ENCODE results near the gene ARFRP1.

ARFRP1 gene

DNA sequence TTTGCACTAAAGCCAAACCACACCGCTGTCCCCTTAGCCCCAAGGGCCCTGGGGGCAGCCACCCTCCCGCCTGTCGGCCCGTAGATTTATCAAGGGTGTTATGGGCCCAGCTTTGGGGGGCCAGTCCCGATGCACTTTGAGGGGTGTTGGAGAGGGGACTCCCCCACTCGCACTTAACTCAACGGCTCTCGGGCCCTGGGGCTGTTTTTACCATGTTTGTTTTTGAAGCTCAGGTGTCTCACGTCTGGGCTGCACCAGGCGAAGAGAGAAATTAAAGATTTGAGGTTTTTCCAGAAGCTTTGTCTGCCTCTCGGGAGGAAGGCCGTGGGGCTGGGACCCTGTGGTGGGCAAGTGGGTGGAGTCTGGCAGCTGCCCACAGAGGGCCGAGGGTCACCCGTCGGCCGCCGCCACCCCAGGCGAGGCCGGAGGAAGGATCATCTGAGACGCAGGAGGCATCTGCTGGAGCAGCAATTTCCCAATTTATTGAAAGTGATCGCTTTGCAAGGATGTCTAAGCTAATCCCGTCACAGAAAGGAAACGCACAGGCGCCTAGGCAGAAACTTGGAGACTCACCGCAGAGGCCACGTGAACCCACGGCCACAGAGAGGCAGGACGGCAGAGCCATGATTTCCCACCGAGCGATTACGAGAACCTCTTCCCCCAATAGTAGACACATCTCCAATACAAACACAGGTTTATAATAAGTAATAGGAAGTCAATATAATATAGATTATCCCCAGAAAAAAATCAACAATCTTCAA lies 35.6 kb upstream of the ARFRP1 start:
- no peak for DNase-seq (ENCODE audit: low read depth, low spot score)

DNA sequence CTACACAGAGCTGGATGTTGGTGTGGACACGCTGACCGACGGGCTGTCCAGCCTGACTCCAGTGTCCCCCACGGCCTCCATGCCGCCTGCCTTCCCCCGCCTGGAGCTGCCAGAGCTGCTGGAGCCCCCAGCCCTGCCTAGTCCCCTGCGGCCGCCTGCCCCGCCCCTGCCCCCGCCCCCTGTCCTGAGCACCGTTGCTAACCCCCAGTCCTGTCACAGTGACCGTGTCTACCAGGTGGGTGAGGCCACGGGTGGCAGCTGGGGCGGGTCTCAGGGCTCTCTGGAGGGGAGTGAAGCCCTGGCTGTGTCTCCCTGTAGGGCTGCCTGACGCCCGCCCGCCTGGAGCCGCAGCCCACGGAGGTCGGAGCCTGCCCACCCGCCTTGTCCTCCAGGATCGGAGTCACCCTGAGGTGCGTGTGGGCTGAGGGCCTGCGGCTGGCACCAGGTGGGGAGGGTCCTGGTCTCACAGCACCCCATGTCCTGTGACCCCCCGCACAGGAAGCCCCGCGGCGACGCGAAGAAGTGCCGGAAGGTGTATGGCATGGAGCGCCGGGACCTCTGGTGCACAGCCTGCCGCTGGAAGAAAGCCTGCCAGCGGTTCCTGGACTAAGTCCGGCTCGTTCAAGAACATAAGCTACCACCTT lies 34.7 kb upstream of the ARFRP1 start:
- DNase-seq (ENCODE audit: low read depth, low spot score) = no peak

DNA sequence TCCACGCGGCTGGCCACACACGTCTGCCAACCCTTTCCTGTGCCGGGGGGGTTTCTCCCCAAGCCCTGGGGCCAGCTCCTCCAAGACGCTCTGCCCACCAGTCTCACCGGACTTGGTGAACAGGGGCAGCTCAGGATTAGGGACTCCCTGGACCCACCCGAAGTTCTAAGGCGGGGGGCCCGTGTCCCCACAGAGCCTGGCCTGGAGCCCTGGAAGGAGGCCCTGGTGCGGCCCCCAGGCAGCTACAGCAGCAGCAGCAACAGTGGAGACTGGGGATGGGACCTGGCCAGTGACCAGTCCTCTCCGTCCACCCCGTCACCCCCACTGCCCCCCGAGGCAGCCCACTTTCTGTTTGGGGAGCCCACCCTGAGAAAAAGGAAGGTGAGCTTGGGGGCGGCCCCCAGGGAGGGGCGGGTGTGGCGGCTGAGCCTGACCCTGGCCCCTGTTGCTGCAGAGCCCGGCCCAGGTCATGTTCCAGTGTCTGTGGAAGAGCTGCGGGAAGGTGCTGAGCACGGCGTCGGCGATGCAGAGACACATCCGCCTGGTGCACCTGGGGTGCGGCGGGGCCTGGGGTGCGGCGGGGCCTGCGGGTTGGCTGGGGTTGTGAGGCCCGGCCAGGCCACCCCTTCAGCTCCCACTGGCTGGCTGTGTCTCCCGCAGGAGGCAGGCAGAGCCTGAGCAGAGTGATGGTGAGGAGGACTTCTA lies 34.1 kb upstream of the ARFRP1 start:
- DNase-seq (ENCODE audit: low read depth, low spot score) = no peak

DNA sequence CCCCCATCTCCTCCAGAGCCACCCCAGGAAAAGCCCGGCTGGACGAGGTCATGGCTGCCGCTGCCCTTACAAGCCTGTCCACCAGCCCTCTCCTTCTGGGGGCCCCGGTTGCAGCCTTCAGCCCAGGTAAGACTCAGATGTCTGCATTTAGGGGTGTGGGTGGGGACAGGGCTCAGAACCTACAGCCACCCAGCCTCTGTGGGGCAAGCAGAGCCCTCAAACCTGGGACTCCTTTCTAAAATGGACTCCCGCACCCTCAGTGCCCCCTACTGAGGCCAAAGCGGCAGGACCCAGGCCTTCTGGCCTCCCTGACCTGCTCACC lies 33.5 kb upstream of the ARFRP1 start:
- DNase-seq (ENCODE audit: low read depth, low spot score) = no peak

DNA sequence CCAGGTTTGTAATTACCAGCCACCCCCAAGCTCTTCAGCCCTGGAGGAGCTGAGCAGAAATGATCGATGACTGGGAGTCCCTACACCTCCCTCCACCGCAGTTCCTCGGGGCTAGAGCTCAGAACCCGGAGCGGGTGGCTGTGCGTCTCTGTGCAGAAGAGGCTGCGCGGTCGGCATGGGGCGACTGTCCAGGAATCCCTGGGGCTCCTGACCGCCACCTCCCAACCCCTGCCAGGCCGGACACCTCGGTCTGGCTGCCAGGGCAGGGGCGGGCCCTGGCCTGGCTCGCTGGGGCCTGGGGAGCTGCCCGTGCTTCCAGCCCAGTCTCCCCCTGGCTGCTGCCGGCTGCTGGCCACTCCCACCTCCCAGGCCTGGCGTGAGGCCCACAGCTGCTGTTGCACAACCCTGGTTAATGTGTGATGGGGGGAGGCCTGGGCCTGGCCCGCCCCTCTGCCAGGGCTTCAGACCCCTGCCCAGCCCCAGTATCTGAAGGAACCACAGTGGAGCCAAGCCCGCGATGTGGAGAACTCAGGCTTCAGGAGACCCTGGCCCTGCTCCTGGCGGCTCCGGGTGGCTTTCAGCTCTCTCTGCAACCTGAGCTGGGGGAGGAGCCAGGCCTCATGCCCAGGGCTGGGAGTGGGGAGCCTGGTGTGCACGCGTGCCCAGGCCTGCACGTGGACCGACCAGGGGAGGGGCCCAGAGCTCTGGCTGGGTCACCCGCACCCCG lies 33.0 kb upstream of the ARFRP1 start:
- DNase-seq (ENCODE audit: low read depth, low spot score) = peak; percentile 65

DNA sequence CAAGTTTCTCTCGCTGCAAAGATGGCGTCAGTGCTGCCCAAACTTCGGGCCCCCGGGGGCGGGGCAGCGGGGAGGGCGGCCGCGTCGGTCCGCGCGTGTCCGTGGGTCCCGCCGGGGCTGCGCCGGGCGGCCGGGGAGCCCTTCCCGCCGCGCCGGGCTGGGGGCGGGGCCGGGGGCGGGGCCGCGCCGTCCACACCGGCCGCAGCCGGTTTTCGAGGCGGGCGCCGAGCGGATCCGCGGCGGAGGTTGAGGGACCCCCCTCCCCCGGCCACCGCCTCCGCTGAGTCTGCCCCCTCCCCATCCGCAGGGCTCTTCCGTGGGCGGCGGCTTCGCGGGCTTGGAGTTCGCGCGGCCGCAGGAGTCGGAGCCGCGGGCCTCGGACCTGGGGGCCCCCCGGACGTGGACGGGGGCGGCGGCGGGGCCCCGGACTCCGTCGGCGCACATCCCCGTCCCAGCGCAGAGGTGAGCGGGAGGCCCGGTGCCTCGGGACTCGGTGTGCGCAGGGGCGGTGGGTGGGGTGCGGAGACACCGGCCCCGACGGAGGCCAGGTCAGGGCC lies 32.4 kb upstream of the ARFRP1 start:
- no peak for DNase-seq (ENCODE audit: low read depth, low spot score)

DNA sequence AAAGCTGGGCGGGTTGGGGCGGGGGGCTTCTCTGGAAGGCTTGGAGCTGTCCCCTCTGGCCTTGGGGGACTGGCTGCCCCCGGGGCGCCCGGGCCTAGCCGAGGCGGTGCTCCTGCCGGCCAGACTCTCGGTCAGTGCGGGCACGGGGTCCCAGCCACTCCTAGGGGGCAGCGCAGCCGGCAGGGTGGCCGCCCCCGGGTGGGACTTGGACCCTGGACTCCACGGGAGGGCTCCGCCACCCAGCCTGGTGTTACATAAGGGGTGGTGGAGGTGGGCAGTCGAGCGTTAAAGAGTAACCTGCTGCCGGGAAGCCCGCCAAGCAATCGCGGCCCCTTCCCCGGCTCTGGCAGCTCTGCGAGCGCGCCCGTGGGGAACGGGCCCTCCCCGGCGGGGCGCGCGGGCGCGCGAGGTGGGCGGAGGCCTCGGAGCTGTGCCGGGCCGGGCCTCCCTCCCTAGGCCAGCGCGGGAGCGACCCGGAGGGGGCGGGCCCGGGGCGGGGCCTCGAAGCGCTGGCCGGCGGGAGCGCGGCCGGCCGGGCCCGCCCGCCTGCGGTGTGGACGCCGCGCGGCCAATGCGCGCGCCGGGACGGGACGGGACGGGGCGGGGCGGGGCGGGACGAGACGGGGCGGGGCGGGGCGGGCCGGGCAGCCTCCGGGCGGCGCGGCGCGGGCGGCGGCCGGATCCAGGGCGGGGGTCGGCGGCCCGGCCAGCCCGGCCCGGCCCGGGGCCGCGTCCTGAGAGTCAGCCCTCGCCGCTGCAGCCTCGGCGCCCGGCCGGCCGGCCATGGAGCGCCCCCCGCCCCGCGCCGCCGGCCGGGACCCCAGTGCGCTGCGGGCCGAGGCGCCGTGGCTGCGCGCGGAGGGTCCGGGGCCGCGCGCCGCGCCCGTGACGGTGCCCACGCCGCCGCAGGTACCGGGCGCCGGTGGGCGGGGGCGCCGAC lies 31.6 kb upstream of the ARFRP1 start, which contains the start of gene SLC2A4RG:
Gene SLC2A4RG, plus strand, starts transcription at position 647 of the 940 bp plus-strand sequence. Its CDS starts 137 bp downstream, at position 784.
- DNase-seq (ENCODE audit: low read depth, low spot score) = no peak

DNA sequence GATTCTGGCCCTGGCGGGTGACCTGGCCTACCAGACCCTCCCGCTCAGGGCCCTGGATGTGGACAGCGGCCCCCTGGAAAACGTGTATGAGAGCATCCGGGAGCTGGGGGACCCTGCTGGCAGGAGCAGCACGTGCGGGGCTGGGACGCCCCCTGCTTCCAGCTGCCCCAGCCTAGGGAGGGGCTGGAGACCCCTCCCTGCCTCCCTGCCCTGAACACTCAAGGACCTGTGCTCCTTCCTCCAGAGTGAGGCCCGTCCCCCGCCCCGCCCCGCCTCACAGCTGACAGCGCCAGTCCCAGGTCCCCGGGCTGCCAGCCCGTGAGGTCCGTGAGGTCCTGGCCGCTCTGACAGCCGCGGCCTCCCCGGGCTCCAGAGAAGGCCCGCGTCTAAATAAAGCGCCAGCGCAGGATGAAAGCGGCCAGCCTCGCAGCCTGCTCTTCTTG lies 30.9 kb upstream of the ARFRP1 start:
- no peak for DNase-seq (ENCODE audit: low read depth, low spot score)

DNA sequence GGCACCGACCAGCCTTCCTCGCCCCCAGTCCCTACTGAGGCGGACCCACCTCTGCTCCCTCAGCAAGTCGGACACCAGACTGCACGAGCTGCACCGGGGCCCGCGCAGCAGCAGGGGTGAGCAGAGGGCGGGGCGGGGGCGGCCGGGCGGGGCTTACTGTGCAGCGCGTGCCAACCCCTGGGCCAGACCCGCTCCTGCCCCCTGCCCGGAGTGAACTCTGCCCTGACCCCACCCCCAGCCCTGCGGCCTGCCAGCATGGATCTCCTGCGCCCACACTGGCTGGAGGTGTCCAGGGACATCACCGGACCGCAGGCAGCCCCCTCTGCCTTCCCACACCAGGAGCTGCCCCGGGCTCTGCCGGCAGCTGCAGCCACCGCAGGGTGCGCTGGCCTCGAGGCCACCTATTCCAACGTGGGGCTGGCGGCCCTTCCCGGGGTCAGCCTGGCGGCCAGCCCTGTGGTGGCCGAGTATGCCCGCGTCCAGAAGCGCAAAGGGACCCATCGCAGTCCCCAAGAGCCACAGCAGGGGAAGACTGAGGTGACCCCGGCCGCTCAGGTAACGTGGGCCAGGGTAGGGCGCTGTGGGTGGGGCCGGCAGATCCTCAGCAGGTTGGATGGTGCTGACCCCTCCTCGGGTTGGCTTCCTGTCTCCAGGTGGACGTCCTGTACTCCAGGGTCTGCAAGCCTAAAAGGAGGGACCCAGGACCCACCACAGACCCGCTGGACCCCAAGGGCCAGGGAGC lies 30.3 kb upstream of the ARFRP1 start:
- DNase-seq (ENCODE audit: low read depth, low spot score) = no peak

DNA sequence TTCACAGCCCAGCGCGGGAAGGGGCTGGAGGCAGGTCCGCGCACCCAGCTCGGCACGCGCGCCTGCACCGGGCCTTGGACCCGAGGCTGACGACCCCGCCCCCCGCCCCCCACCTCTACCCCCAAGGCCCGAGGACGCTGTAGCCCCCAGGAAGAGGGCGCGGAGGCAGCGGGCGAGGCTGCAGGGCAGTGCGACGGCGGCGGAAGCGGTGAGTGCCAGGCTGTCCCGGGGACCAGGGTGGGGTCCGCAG lies 29.8 kb upstream of the ARFRP1 start:
- DNase-seq (ENCODE audit: low read depth, low spot score) = no peak

DNA sequence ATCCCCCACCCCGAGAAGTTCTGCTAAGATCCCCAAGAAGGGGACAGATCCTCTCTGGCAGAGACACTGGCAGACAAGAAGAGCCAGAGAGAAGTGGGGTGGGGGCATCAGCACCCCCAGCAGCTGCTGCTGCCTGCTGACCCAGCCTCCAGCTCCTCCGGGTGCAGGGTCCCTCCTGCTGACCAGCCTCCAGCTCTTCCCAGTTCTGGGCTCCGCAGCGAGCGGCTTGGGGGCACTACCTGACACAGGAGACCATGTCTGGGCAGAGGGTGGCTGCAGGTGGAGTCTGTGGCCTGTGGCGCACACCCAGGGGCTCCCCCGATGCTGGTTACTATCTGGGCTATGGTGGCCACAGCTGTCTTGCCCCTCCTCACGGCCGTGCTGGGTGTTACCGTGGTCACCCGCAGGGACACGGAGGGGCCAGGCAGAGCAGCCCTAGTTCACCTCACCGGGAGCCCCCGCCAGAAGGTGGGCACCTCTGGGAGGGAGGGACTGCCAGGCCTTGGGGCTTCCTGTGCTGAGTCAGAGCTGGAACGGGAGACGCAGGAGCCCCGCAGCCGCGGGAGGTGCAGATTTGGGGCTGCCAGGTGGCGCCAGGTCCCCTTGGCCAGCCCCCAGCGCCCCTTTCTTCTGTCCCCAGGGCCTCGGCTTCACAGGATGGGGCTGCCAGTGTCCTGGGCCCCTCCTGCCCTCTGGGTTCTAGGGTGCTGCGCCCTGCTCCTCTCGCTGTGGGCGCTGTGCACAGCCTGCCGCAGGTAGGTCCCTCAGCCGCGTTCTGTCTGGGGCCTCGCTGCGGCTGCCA lies 29.3 kb upstream of the ARFRP1 start:
- DNase-seq (ENCODE audit: low read depth, low spot score) = no peak

DNA sequence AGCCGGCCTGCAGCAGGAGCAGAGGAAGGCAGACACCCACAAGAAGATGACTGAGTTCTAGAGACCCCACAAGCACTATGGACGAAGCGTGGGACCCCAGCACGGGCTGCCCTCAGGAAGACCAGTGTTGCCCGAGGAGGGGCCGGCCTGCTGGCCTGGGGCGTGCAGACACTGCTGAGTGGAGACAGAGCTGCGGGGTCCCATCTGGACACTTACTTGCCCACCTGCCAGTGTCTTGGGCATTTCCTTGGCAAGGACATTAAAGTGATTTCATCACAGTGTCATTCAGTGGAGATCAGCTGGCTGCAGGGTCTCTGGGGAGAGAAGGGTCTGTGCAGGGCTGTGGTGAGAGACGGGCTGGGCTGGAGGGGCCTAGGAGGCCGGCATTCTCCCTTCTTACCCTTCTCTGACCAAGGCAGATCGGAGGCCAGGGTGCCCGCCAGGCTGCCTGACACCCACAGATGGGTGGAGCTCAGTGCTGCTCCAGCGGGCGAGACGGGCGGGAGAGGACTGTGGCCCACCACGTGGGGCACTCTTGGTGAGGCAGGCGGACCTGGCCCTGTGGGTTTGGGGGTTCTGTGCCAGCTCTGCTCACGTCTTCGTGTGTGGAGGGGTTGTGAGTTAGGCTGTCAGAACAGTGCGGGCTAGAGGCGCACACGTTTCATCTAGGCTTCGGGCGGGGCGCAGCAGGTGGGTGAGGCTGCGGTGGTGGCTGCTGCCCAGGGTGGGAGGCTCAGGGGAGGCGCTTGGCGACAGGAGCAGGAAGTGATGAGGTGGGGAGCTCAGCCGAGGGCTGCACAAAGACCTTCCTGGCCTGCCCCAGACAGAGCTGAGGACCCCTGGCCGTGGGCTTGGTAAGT lies 28.3 kb upstream of the ARFRP1 start, which contains the start of gene LIME1:
Gene LIME1, plus strand, starts transcription at position 806 of the 860 bp plus-strand sequence. CDS start 886 bp downstream, outside the sequence.
- no peak for DNase-seq (ENCODE audit: low read depth, low spot score)

DNA sequence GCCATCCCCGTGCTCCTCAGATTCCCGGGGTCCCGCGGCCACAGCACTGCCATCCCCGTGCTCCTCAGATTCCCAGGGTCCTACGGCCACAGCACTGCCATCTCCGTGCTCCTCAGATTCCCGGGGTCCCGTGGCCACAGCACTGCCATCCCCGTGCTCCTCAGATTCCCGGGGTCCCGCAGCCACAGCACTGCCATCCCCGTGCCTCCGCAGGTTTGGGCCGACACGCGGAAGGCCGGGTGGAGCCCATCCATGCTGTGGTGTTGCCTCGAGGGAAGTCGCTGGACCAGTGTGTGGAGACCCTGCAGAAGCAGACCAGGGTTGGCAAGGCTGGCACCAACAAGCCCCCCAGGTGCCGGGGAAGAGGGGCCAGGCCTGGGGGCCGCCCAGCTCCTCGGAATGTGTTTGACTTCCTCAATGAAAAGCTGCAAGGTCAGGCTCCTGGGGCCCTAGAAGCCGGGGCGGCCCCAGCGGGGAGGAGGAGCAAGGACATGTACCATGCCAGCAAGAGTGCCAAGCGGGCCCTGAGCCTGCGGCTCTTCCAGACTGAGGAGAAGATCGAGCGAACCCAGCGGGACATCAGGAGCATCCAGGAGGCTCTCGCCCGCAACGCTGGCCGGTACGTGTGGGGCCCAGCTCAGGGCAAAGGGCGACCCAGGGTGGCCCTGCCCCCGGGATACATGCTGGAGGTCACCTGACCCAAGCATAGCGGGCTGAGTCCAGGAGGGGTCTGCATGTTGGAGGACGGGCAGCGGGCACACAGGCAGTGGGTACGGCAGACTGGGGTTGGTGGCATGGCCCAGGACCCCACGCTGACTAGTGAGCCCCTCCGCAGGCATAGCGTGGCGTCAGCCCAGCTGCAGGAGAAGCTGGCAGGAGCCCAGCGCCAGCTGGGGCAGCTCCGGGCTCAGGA lies 27.4 kb upstream of the ARFRP1 start:
- no peak for DNase-seq (ENCODE audit: low read depth, low spot score)

DNA sequence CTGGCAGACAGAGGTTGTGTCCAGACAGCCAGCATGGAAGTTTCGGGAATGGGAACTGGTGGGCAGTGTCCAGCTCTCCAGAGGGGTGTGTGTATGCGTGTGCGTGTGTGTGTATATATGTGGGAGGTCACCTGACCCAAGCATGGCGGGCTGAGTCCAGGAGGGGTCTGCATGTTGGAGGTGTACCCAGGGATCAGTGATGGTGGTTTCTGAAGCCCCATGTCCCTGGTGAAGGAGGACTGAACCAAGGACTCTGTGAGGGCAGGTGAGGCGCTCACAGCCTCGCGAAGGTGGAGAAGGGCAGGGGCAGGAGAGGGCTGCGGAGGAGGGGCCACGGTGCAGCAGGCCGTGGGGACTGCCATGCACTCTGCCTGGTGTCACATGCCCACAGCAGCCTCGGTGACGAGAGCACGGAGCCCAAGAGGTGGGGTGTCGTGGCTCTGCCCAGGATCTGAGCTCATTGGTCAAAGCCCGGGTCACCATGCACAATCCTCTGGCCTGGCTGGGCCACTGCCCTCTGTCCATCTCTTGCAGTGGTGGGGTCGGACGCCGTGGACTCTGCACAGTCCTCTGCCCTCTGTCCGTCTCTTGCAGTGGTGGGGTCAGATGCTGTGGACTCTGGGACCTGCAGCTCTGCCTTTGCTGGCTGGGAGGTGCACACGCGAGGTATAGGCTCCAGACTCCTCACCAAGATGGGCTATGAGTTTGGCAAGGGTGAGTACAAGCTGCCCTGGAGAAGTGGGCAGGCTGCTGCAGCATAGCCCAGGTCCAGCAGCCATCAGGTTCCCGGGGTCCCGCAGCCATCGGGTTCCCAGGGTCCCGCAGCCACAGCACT lies 26.6 kb upstream of the ARFRP1 start:
- no peak for DNase-seq (ENCODE audit: low read depth, low spot score)

DNA sequence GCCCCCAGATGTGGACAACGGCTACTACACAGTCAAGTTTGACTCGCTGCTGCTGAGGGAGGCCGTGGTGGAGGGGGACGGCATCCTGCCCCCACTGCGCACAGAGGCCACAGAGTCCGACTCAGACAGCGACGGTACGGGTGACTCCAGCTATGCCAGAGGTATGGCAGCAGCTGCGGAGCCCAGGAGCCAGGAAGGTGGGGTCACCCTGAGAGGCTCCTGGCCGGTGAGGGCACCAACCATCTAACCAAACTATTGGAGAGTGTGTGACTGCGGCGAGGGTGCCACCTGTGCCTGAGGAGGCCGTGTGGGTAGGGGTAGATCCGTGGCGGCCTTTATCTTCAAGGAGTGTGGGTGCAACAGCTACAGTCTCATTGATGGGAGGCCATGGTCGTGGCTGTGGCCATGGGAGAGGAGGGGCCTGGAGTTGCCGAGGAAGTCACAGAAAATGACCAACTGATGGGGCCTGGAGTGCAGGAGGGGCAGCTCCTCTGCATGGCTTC lies 25.9 kb upstream of the ARFRP1 start:
- no peak for DNase-seq (ENCODE audit: low read depth, low spot score)

DNA sequence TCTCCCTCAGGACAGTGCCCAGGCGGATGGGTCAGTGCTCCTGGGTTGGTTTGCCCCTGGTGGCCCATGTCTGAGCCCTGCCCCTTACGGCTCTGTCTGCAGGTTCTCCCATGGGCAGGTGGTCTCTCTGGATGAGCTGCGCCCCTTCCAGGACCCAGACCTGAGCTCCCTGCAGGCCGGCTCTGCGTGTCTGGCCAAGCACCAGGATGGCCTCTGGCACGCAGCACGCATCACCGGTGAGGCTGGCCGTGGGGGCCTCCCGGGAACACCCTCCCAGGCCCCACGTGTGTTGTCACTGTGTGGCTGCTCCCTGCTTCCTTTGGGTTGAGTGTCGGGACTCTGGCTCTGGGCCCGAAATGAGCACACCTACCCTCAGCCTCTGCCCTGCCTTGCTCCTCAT lies 25.3 kb upstream of the ARFRP1 start:
- no peak for DNase-seq (ENCODE audit: low read depth, low spot score)

All from smooth muscle cell of the brain vasculature (primary cell).